ENCODE results near the gene MCF2L. TPM values are rescaled to one million over a fixed set of nuclear protein-coding genes. Genes with fewer than 3 reads are reported as not detected.
A peak's percentile ranks its signal among the peaks of the same experiment; 100 is the strongest.

MCF2L gene
- total RNA-seq, 1 experiment from 2014 or later: 21.3 TPM

GRCh38 chr13:113001241-113002140 lies 32.5 kb downstream of the MCF2L start:
- DNase-seq: no peak
- H3K27me3 ChIP-seq (ENCODE audit: control insufficient read depth, insufficient read depth, low read length): no peaks in the 10 kb centered on the region
- H3K36me3 ChIP-seq (replicated peaks; ENCODE audit: control insufficient read depth, insufficient read depth, low read length): no peaks in the 10 kb centered on the region
- no peak overlapping the region for H3K4me3 ChIP-seq (ENCODE audit: insufficient read depth, low read depth, low read length)

- no peaks in the 10 kb centered on the region for H3K27me3 ChIP-seq (ENCODE audit: control insufficient read depth, insufficient read depth, low read length)
- no peaks in the 10 kb centered on the region for H3K36me3 ChIP-seq (replicated peaks; ENCODE audit: control insufficient read depth, insufficient read depth, low read length)
- peak; percentile 96 for DNase-seq
- H3K4me3 ChIP-seq (ENCODE audit: insufficient read depth, low read depth, low read length): no peak overlapping the region
These were observed 33.3 kb downstream of the MCF2L start for GRCh38 chr13:113002206-113002912.

GRCh38 chr13:113002913-113003290 lies 33.9 kb downstream of the MCF2L start:
- Histone ChIP-seq H3K4me3 (ENCODE audit: insufficient read depth, low read depth, low read length) (no peak overlapping the region), H3K27me3 (ENCODE audit: control insufficient read depth, insufficient read depth, low read length) (no peaks in the 10 kb centered on the region), H3K36me3 (replicated peaks; ENCODE audit: control insufficient read depth, insufficient read depth, low read length) (no peaks in the 10 kb centered on the region)
- no peak for DNase-seq

GRCh38 chr13:113004126-113004525 lies 35.1 kb downstream of the MCF2L start:
- DNase-seq: no peak
- Histone ChIP-seq H3K36me3 (replicated peaks; ENCODE audit: control insufficient read depth, insufficient read depth, low read length) (no peaks in the 10 kb centered on the region), H3K27me3 (ENCODE audit: control insufficient read depth, insufficient read depth, low read length) (no peaks in the 10 kb centered on the region), H3K4me3 (ENCODE audit: insufficient read depth, low read depth, low read length) (no peak overlapping the region)

- no peaks in the 10 kb centered on the region for H3K27me3 ChIP-seq (ENCODE audit: control insufficient read depth, insufficient read depth, low read length)
- H3K36me3 ChIP-seq (replicated peaks; ENCODE audit: control insufficient read depth, insufficient read depth, low read length): no peaks in the 10 kb centered on the region
- no peak for DNase-seq
- no peak overlapping the region for H3K4me3 ChIP-seq (ENCODE audit: insufficient read depth, low read depth, low read length)
These were observed 36.3 kb downstream of the MCF2L start for GRCh38 chr13:113005076-113005865.

- DNase-seq: no peak
- Histone ChIP-seq H3K27me3 (ENCODE audit: control insufficient read depth, insufficient read depth, low read length) (no peaks in the 10 kb centered on the region), H3K4me3 (ENCODE audit: insufficient read depth, low read depth, low read length) (no peak overlapping the region), H3K36me3 (replicated peaks; ENCODE audit: control insufficient read depth, insufficient read depth, low read length) (no peaks in the 10 kb centered on the region)
These were observed 37.0 kb downstream of the MCF2L start for GRCh38 chr13:113005997-113006396.

GRCh38 chr13:113006660-113007059 lies 37.6 kb downstream of the MCF2L start:
- no peak for DNase-seq
- H3K36me3 ChIP-seq (replicated peaks; ENCODE audit: control insufficient read depth, insufficient read depth, low read length): no peaks in the 10 kb centered on the region
- no peaks in the 10 kb centered on the region for H3K27me3 ChIP-seq (ENCODE audit: control insufficient read depth, insufficient read depth, low read length)
- H3K4me3 ChIP-seq (ENCODE audit: insufficient read depth, low read depth, low read length): no peak overlapping the region

- peak; percentile 77 for DNase-seq
- Histone ChIP-seq H3K4me3 (ENCODE audit: insufficient read depth, low read depth, low read length) (no peak overlapping the region), H3K27me3 (ENCODE audit: control insufficient read depth, insufficient read depth, low read length) (no peaks in the 10 kb centered on the region), H3K36me3 (replicated peaks; ENCODE audit: control insufficient read depth, insufficient read depth, low read length) (no peaks in the 10 kb centered on the region)
These were observed 39.8 kb downstream of the MCF2L start for GRCh38 chr13:113008851-113009250.

- Histone ChIP-seq H3K27me3 (ENCODE audit: control insufficient read depth, insufficient read depth, low read length) (no peaks in the 10 kb centered on the region), H3K4me3 (ENCODE audit: insufficient read depth, low read depth, low read length) (no peak overlapping the region), H3K36me3 (replicated peaks; ENCODE audit: control insufficient read depth, insufficient read depth, low read length) (no peaks in the 10 kb centered on the region)
- DNase-seq: no peak
These were observed 40.9 kb downstream of the MCF2L start for GRCh38 chr13:113009743-113010509.

GRCh38 chr13:113010510-113010865 lies 41.5 kb downstream of the MCF2L start:
- Histone ChIP-seq H3K4me3 (ENCODE audit: insufficient read depth, low read depth, low read length) (no peak overlapping the region), H3K27me3 (ENCODE audit: control insufficient read depth, insufficient read depth, low read length) (no peaks in the 10 kb centered on the region), H3K36me3 (replicated peaks; ENCODE audit: control insufficient read depth, insufficient read depth, low read length) (no peaks in the 10 kb centered on the region)
- DNase-seq: no peak

GRCh38 chr13:113013303-113013702 lies 44.3 kb downstream of the MCF2L start:
- Histone ChIP-seq H3K36me3 (replicated peaks; ENCODE audit: control insufficient read depth, insufficient read depth, low read length) (no peaks in the 10 kb centered on the region), H3K27me3 (ENCODE audit: control insufficient read depth, insufficient read depth, low read length) (no peaks in the 10 kb centered on the region), H3K4me3 (ENCODE audit: insufficient read depth, low read depth, low read length) (no peak overlapping the region)
- no peak for DNase-seq

- Histone ChIP-seq H3K36me3 (replicated peaks; ENCODE audit: control insufficient read depth, insufficient read depth, low read length) (no peaks in the 10 kb centered on the region), H3K27me3 (ENCODE audit: control insufficient read depth, insufficient read depth, low read length) (no peaks in the 10 kb centered on the region), H3K4me3 (ENCODE audit: insufficient read depth, low read depth, low read length) (no peak overlapping the region)
- DNase-seq: no peak
These were observed 45.1 kb downstream of the MCF2L start for GRCh38 chr13:113013878-113014751.
